ENCODE data around the gene IFI44. TPM values are rescaled to one million over a fixed set of nuclear protein-coding genes. Genes with fewer than 3 reads are reported as not detected.

Gene IFI44
- total and polyA plus RNA-seq, 9 of the 15 experiments (the other 6 are each of a cell fraction or from before 2014, with no cell fraction given) = 0.11 TPM; not detected in 8

DNA sequence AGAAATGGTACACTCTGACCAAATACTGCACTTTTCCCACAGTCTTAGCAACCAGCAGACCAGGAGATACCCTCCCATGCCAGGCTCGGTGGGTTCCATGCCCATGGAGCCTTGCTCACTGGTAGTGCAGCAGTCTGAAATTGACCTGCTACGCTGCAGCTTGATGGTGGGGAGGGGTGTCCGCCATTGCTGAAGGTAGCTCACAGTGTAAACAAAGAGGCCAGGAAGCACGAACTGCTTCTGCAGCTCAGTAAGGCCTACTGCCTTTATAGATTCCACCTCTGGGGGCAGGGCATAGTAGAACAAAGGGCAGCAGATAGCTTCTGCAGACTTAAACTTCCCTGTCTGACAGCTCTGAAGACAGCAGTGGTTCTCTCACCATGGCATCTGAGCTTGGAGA lies 41.7 kb upstream of the IFI44 start (continued):
- TF ChIP-seq, protein P1, sequence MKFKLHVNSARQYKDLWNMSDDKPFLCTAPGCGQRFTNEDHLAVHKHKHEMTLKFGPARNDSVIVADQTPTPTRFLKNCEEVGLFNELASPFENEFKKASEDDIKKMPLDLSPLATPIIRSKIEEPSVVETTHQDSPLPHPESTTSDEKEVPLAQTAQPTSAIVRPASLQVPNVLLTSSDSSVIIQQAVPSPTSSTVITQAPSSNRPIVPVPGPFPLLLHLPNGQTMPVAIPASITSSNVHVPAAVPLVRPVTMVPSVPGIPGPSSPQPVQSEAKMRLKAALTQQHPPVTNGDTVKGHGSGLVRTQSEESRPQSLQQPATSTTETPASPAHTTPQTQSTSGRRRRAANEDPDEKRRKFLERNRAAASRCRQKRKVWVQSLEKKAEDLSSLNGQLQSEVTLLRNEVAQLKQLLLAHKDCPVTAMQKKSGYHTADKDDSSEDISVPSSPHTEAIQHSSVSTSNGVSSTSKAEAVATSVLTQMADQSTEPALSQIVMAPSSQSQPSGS (CRISPR knock-in tag; IDR thresholded peaks at IDR 0.05) = no peak
- TF ChIP-seq PTBP1 (IDR thresholded peaks at IDR 0.05; ENCODE audit: low read depth, low read length) = no peak
- TF ChIP-seq, protein P2, sequence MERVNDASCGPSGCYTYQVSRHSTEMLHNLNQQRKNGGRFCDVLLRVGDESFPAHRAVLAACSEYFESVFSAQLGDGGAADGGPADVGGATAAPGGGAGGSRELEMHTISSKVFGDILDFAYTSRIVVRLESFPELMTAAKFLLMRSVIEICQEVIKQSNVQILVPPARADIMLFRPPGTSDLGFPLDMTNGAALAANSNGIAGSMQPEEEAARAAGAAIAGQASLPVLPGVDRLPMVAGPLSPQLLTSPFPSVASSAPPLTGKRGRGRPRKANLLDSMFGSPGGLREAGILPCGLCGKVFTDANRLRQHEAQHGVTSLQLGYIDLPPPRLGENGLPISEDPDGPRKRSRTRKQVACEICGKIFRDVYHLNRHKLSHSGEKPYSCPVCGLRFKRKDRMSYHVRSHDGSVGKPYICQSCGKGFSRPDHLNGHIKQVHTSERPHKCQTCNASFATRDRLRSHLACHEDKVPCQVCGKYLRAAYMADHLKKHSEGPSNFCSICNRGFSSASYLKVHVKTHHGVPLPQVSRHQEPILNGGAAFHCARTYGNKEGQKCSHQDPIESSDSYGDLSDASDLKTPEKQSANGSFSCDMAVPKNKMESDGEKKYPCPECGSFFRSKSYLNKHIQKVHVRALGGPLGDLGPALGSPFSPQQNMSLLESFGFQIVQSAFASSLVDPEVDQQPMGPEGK (CRISPR knock-in tag; IDR thresholded peaks at IDR 0.05; ENCODE audit: borderline replicate concordance) = no peak
- TF ChIP-seq, protein P3, sequence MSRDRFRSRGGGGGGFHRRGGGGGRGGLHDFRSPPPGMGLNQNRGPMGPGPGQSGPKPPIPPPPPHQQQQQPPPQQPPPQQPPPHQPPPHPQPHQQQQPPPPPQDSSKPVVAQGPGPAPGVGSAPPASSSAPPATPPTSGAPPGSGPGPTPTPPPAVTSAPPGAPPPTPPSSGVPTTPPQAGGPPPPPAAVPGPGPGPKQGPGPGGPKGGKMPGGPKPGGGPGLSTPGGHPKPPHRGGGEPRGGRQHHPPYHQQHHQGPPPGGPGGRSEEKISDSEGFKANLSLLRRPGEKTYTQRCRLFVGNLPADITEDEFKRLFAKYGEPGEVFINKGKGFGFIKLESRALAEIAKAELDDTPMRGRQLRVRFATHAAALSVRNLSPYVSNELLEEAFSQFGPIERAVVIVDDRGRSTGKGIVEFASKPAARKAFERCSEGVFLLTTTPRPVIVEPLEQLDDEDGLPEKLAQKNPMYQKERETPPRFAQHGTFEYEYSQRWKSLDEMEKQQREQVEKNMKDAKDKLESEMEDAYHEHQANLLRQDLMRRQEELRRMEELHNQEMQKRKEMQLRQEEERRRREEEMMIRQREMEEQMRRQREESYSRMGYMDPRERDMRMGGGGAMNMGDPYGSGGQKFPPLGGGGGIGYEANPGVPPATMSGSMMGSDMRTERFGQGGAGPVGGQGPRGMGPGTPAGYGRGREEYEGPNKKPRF (IDR thresholded peaks at IDR 0.05; ENCODE audit: low read depth, low read length) = no peak
- TF ChIP-seq, protein P4, sequence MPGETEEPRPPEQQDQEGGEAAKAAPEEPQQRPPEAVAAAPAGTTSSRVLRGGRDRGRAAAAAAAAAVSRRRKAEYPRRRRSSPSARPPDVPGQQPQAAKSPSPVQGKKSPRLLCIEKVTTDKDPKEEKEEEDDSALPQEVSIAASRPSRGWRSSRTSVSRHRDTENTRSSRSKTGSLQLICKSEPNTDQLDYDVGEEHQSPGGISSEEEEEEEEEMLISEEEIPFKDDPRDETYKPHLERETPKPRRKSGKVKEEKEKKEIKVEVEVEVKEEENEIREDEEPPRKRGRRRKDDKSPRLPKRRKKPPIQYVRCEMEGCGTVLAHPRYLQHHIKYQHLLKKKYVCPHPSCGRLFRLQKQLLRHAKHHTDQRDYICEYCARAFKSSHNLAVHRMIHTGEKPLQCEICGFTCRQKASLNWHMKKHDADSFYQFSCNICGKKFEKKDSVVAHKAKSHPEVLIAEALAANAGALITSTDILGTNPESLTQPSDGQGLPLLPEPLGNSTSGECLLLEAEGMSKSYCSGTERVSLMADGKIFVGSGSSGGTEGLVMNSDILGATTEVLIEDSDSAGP (CRISPR knock-in tag; IDR thresholded peaks at IDR 0.05) = no peak

All from K562 (cell line).